MM.1S (cell line): ENCODE results near the gene YAE1.

ENCODE experiments used
- EZH2 ChIP-seq: fragments of 300-600 bp; sonication (generic); optimal IDR thresholded peaks from 2 replicates; pipeline ENCODE3; 2017; ENCODE audit warnings: low read depth, mild to moderate bottlenecking, antibody characterized with exemption, low read length, mixed read lengths
- TF ChIP-seq, protein P1 (sequence below): fragments of 300-600 bp; sonication (generic); IDR thresholded peaks from 2 replicates; pipeline ENCODE4 v1.5.1; 2016; ENCODE audit warnings: antibody characterized with exemption, low read length, mixed read lengths

DNA sequence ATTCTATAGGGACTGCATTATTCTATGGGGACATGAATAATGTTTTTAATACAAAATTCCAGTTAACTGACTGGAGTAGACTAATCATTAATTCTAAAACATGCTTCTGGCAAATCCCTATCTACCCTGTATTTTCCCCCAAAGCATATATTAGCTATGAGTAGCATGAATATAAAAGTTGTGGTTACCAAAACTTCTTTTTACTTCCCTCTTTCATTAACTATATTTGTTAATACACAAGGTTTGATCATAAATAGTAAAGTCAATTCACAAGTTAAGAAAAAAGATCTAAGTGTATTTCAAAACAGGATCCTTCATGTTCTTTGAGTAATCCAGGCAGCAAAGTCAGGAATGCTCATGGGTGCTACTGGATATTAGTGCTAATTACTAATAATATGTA is 54.3 kb downstream of the YAE1 start:
- TF ChIP-seq, protein P1, sequence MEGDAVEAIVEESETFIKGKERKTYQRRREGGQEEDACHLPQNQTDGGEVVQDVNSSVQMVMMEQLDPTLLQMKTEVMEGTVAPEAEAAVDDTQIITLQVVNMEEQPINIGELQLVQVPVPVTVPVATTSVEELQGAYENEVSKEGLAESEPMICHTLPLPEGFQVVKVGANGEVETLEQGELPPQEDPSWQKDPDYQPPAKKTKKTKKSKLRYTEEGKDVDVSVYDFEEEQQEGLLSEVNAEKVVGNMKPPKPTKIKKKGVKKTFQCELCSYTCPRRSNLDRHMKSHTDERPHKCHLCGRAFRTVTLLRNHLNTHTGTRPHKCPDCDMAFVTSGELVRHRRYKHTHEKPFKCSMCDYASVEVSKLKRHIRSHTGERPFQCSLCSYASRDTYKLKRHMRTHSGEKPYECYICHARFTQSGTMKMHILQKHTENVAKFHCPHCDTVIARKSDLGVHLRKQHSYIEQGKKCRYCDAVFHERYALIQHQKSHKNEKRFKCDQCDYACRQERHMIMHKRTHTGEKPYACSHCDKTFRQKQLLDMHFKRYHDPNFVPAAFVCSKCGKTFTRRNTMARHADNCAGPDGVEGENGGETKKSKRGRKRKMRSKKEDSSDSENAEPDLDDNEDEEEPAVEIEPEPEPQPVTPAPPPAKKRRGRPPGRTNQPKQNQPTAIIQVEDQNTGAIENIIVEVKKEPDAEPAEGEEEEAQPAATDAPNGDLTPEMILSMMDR = no peak
- TF ChIP-seq EZH2 = no peak
